ENCODE data around the gene FOLR2.
"Not testable (repeated sequence)": the region's sequence is repeated elsewhere in the genome, so short reads cannot be mapped to it uniquely, and the experiment has no call there.

Gene FOLR2

GRCh38 chr11:72216638-72217037, at the start of gene FOLR2:
Gene FOLR2, plus strand, starts transcription at chr11:72216794. Its CDS starts 1,791 bp downstream, at chr11:72218585.
- intact Hi-C loops (cut with DNase I): no loop called here
- DNase-seq: peak in 7 of 42 donors; percentile 2 to 24 (median 17)

GRCh38 chr11:72169046-72169555, 47.5 kb upstream of the FOLR2 start:
- not testable (repeated sequence) for DNase-seq

GRCh38 chr11:72169754-72170153, 46.8 kb upstream of the FOLR2 start:
- peak in 38 of 42 donors; percentile 16 to 76 (median 47) for DNase-seq

More at GRCh38 chr11:72169046-72169555, 47.5 kb upstream of the FOLR2 start:
- intact Hi-C loops (cut with DNase I): not testable (repeated sequence)

GRCh38 chr11:72172043-72172442, 44.6 kb upstream of the FOLR2 start:
- intact Hi-C loops (cut with DNase I); DNase-seq: not testable (repeated sequence)

More at GRCh38 chr11:72169754-72170153, 46.8 kb upstream of the FOLR2 start:
- intact Hi-C loops (cut with DNase I): not testable (repeated sequence)

GRCh38 chr11:72173291-72173690, 43.3 kb upstream of the FOLR2 start:
- no peak for DNase-seq
- intact Hi-C loops (cut with DNase I): no loop called here

GRCh38 chr11:72174302-72175070, 42.1 kb upstream of the FOLR2 start:
- intact Hi-C loops (cut with DNase I): no loop called here
- no peak for DNase-seq

- intact Hi-C loops (cut with DNase I): no loop called here
- no peak for DNase-seq
Measured at GRCh38 chr11:72177656-72178055, 38.9 kb upstream of the FOLR2 start.

GRCh38 chr11:72179049-72179803, 37.4 kb upstream of the FOLR2 start:
- DNase-seq: no peak
- intact Hi-C loops (cut with DNase I): no loop called here

GRCh38 chr11:72179804-72180396, 36.7 kb upstream of the FOLR2 start:
- no peak for DNase-seq
- intact Hi-C loops (cut with DNase I): no loop called here

- intact Hi-C loops (cut with DNase I); DNase-seq: not testable (repeated sequence)
Measured at GRCh38 chr11:72180892-72181552, 35.6 kb upstream of the FOLR2 start.

GRCh38 chr11:72181553-72181958, 35.0 kb upstream of the FOLR2 start:
- DNase-seq; intact Hi-C loops (cut with DNase I): not testable (repeated sequence)

GRCh38 chr11:72188267-72188666, 28.3 kb upstream of the FOLR2 start:
- intact Hi-C loops (cut with DNase I): no loop called here
- DNase-seq: no peak

GRCh38 chr11:72189455-72190250, 26.9 kb upstream of the FOLR2 start:
- DNase-seq: peak in 30 of 42 donors; percentile 6 to 67 (median 27)
- intact Hi-C loops (cut with DNase I): no loop called here

- DNase-seq: no peak
- intact Hi-C loops (cut with DNase I): no loop called here
Measured at GRCh38 chr11:72190631-72191071, 25.9 kb upstream of the FOLR2 start.

GRCh38 chr11:72191961-72192381, 24.6 kb upstream of the FOLR2 start, which contains the start of gene FOLR1:
Gene FOLR1, plus strand, starts transcription at chr11:72192140. Its CDS starts 34 bp downstream, at chr11:72192174.
- intact Hi-C loops (cut with DNase I): no loop called here
- DNase-seq: peak in 1 of 42 donors; percentile 31

GRCh38 chr11:72195518-72196270, 20.9 kb upstream of the FOLR2 start:
- intact Hi-C loops (cut with DNase I): no loop called here
- DNase-seq: peak in 1 of 42 donors; percentile 31

GRCh38 chr11:72201445-72201844, 15.1 kb upstream of the FOLR2 start:
- DNase-seq; intact Hi-C loops (cut with DNase I): not testable (repeated sequence)
